CD8-positive, alpha-beta memory T cell (primary cell): Measurements from ENCODE around the gene OR1S2. TPM values are rescaled to one million over a fixed set of nuclear protein-coding genes. Genes with fewer than 3 reads are reported as not detected.

Source experiments
- CTCF ChIA-PET: fragments of 350-600 bp; sonication (Branson Sonifier 250); formaldehyde crosslinking; loops from one replicate; lab custom pipeline; 2021; ENCODE audit warnings: antibody characterized with exemption; lab: Charles Lee
- POLR2A ChIA-PET: fragments of 350-600 bp; sonication (Branson Sonifier 250); formaldehyde crosslinking; loops from one replicate; lab custom pipeline; 2021; ENCODE audit warnings: antibody characterized with exemption; lab: Charles Lee
- DNase-seq, 5 donors: peaks; one replicate each; pipeline versions ENCODE4 v3.0.0 to v3.0.0-alpha.2; 2020 to 2022; ENCODE audit warnings: mixed read lengths in 1 of 5
- H3K27ac ChIP-seq: one replicate; pipeline ENCODE4 v1.7.0; 2013; ENCODE audit warnings: low read depth, mild to moderate bottlenecking, low read length, moderate library complexity
- H3K27me3 ChIP-seq: 2 replicates; pipeline ENCODE4 v1.7.0; 2013; ENCODE audit warnings: low read length, mild to moderate bottlenecking; ENCODE audit not compliant: insufficient read depth, poor library complexity, severe bottlenecking
- H3K36me3 ChIP-seq: 2 replicates; pipeline ENCODE4 v1.7.0; 2013; ENCODE audit warnings: mild to moderate bottlenecking, low read length, moderate library complexity; ENCODE audit not compliant: insufficient read depth
- H3K4me1 ChIP-seq: 2 replicates; pipeline ENCODE4 v1.7.0; 2013; ENCODE audit warnings: mild to moderate bottlenecking, low read length, moderate library complexity; ENCODE audit not compliant: insufficient read depth
- H3K4me3 ChIP-seq: 2 replicates; pipeline ENCODE4 v1.7.0; 2013; ENCODE audit warnings: mild to moderate bottlenecking, low read length
- H3K9me3 ChIP-seq: 2 replicates; pipeline ENCODE4 v1.7.0; 2013; ENCODE audit warnings: mild to moderate bottlenecking, low read length
- H3K27ac Mint-ChIP-seq, 8 donors: one replicate each; pipeline ENCODE4 v1.8.0; 2020 to 2021; ENCODE audit warnings: mixed read lengths in 8 of 8, mild to moderate bottlenecking in 6 of 8, inconsistent platforms in 3 of 8, moderate library complexity in 3 of 8
- H3K27me3 Mint-ChIP-seq, 2 donors: one replicate each; pipeline ENCODE4 v1.8.0; 2020 to 2021; ENCODE audit warnings: mixed read lengths in 2 of 2, mild to moderate bottlenecking in 1 of 2, moderate library complexity in 1 of 2
- H3K36me3 Mint-ChIP-seq, 3 donors: one replicate each; pipeline ENCODE4 v1.8.0; 2020 to 2021; ENCODE audit warnings: mixed read lengths in 3 of 3, inconsistent platforms in 1 of 3, mild to moderate bottlenecking in 1 of 3
- H3K4me1 Mint-ChIP-seq, 3 donors: one replicate each; pipeline ENCODE4 v1.8.0; 2020 to 2021; ENCODE audit warnings: mixed read lengths in 3 of 3, inconsistent platforms in 1 of 3, mild to moderate bottlenecking in 1 of 3
- H3K4me3 Mint-ChIP-seq, 7 donors: one replicate each; pipeline ENCODE4 v1.8.0; 2020 to 2021; ENCODE audit warnings: mixed read lengths in 7 of 7, mild to moderate bottlenecking in 6 of 7, moderate library complexity in 4 of 7, inconsistent platforms in 2 of 7
- H3K9me3 Mint-ChIP-seq, 5 donors: one replicate each; pipeline ENCODE4 v1.8.0; 2020 to 2022; ENCODE audit warnings: mixed read lengths in 5 of 5, mild to moderate bottlenecking in 3 of 5, moderate library complexity in 2 of 5, inconsistent platforms in 1 of 5
- polyA plus RNA-seq: library from polyadenylated mRNA; unstranded; fragments of 300-500 nt; fragmentation: Illumina TruSeq; gene quantifications from one replicate; pipeline ENCODE4 v1.2.3, GENCODE V29; 2021
- total RNA-seq, 2 experiments: library from RNA; stranded (reverse); gene quantifications; one replicate each; pipeline ENCODE4 v1.2.3, GENCODE V29; 2021

OR1S2 gene
- total and polyA plus RNA-seq, 3 experiments from 2014 or later: not detected

- Histone ChIP-seq H3K9me3 (no peaks in the 10 kb centered on the region), H3K36me3 (no peaks in the 10 kb centered on the region), H3K4me1 (no peaks in the 10 kb centered on the region), H3K4me3 (no peak overlapping the region), H3K27me3 (no peaks in the 10 kb centered on the region), H3K27ac (no peak overlapping the region)
- POLR2A ChIA-PET: no interaction called here
- CTCF ChIA-PET: no interaction called here
- peaks cover 5 to 17% (median 10%) of the 10 kb centered on the region in 5 donors for H3K9me3 Mint-ChIP-seq
- H3K4me3 Mint-ChIP-seq: no peak overlapping the region
- H3K36me3 Mint-ChIP-seq: no peaks in the 10 kb centered on the region
- H3K27me3 Mint-ChIP-seq: no peaks in the 10 kb centered on the region
- peak overlapping the region in 1 of 8 donors; percentile 27 for H3K27ac Mint-ChIP-seq
- H3K4me1 Mint-ChIP-seq: no peaks in the 10 kb centered on the region
- no peak for DNase-seq
These were observed 10.6 kb downstream of the OR1S2 start for GRCh38 chr11:58193391-58193790.

- no peaks in the 10 kb centered on the region for H3K36me3 Mint-ChIP-seq
- DNase-seq: no peak
- no peak overlapping the region for H3K27ac Mint-ChIP-seq
- CTCF ChIA-PET: no interaction called here
- no peak overlapping the region for H3K4me3 Mint-ChIP-seq
- Histone ChIP-seq H3K4me1 (no peaks in the 10 kb centered on the region), H3K27me3 (no peaks in the 10 kb centered on the region), H3K4me3 (no peak overlapping the region), H3K36me3 (no peaks in the 10 kb centered on the region), H3K9me3 (no peaks in the 10 kb centered on the region), H3K27ac (no peak overlapping the region)
- POLR2A ChIA-PET: no interaction called here
- no peaks in the 10 kb centered on the region for H3K4me1 Mint-ChIP-seq
- H3K27me3 Mint-ChIP-seq: no peaks in the 10 kb centered on the region
- H3K9me3 Mint-ChIP-seq: peaks cover 3 to 10% (median 5%) of the 10 kb centered on the region in 5 donors
These were observed 11.7 kb downstream of the OR1S2 start for GRCh38 chr11:58192229-58192628.

- CTCF ChIA-PET: no interaction called here
- Mint-ChIP-seq H3K4me1 (no peaks in the 10 kb centered on the region), H3K9me3 (no peaks in the 10 kb centered on the region), H3K4me3 (no peak within 1 kb of the TSS), H3K36me3 (no peaks in the 10 kb centered on the region), H3K27ac (no peak within 1 kb of the TSS), H3K27me3 (peaks cover 0 to under 1% of the 10 kb centered on the region in 2 donors)
- Histone ChIP-seq H3K4me3 (no peak within 1 kb of the TSS), H3K36me3 (no peaks in the 10 kb centered on the region), H3K27me3 (no peaks in the 10 kb centered on the region), H3K27ac (no peak within 1 kb of the TSS), H3K9me3 (no peaks in the 10 kb centered on the region), H3K4me1 (no peaks in the 10 kb centered on the region)
- POLR2A ChIA-PET: no interaction called here
- no peak for DNase-seq
These were observed 15.2 kb downstream of the OR1S2 start, which contains the start of gene OR9Q2 for GRCh38 chr11:58188770-58189169. Gene OR9Q2 (plus strand): TSS chr11:58189070. CDS start chr11:58190491, 1,421 bp downstream.

GRCh38 chr11:58186938-58187337, 17.0 kb downstream of the OR1S2 start:
- Mint-ChIP-seq H3K27me3 (peaks cover 0 to 2% of the 10 kb centered on the region in 2 donors), H3K27ac (no peak overlapping the region), H3K9me3 (no peaks in the 10 kb centered on the region), H3K4me1 (no peaks in the 10 kb centered on the region), H3K36me3 (no peaks in the 10 kb centered on the region), H3K4me3 (no peak overlapping the region)
- no peak for DNase-seq
- ChIA-PET POLR2A (no interaction called here), CTCF (no interaction called here)
- H3K4me1 ChIP-seq: no peaks in the 10 kb centered on the region
- no peak overlapping the region for H3K27ac ChIP-seq
- no peak overlapping the region for H3K4me3 ChIP-seq
- H3K27me3 ChIP-seq: no peaks in the 10 kb centered on the region
- H3K9me3 ChIP-seq: no peaks in the 10 kb centered on the region
- H3K36me3 ChIP-seq: no peaks in the 10 kb centered on the region

GRCh38 chr11:58179648-58180047, 24.3 kb downstream of the OR1S2 start:
- no peak for DNase-seq
- no peaks in the 10 kb centered on the region for H3K4me1 ChIP-seq
- Mint-ChIP-seq H3K9me3 (no peaks in the 10 kb centered on the region), H3K4me3 (no peak overlapping the region), H3K27ac (no peak overlapping the region), H3K27me3 (peaks cover 10 to 46% of the 10 kb centered on the region in 2 donors), H3K4me1 (no peaks in the 10 kb centered on the region), H3K36me3 (no peaks in the 10 kb centered on the region)
- H3K27ac ChIP-seq: no peak overlapping the region
- ChIA-PET CTCF (no interaction called here), POLR2A (no interaction called here)
- no peaks in the 10 kb centered on the region for H3K27me3 ChIP-seq
- H3K9me3 ChIP-seq: no peaks in the 10 kb centered on the region
- H3K4me3 ChIP-seq: no peak overlapping the region
- no peaks in the 10 kb centered on the region for H3K36me3 ChIP-seq

GRCh38 chr11:58178444-58178843, 25.5 kb downstream of the OR1S2 start:
- DNase-seq: no peak
- Mint-ChIP-seq H3K27ac (no peak overlapping the region), H3K9me3 (no peaks in the 10 kb centered on the region), H3K36me3 (no peaks in the 10 kb centered on the region), H3K27me3 (peaks cover 8 to 50% of the 10 kb centered on the region in 2 donors), H3K4me3 (no peak overlapping the region), H3K4me1 (no peaks in the 10 kb centered on the region)
- ChIA-PET POLR2A (no interaction called here), CTCF (no interaction called here)
- Histone ChIP-seq H3K4me1 (no peaks in the 10 kb centered on the region), H3K27ac (no peak overlapping the region), H3K27me3 (no peaks in the 10 kb centered on the region), H3K4me3 (no peak overlapping the region), H3K36me3 (no peaks in the 10 kb centered on the region), H3K9me3 (no peaks in the 10 kb centered on the region)

DNA sequence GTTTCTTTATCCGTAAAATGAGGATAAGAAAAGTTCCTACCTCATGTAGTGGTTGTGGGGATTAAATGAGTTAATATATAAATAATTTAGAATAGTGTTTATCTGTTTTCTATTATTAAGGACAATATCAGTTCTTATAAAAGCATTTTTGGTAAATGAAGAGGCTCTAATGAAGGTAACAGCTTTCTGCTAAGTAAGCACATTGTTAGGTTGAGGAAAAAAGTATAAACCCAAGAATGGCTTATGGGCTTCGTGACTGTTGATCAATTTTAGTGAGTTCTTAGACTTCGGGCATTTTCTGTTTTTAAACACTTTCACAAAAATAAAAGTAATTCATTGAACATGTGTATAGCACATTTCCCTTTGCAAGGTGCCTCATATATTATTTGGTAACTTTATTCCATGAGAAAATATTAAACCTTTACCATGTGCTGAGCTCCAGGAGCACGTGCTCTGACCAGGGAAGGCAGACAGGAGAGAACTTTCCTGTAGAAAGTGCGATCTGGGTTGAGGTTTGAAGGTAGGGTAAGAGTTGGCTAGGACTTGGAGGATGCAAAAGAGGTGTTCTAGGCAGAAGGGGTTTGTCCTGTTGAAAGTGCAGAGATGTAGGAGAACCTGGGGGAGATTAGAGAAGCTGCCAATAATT, 26.4 kb downstream of the OR1S2 start:
- H3K27me3 Mint-ChIP-seq: peaks cover 8 to 50% of the 10 kb centered on the region in 2 donors

GRCh38 chr11:58165504-58166106, 38.3 kb downstream of the OR1S2 start:
- no peaks in the 10 kb centered on the region for H3K36me3 Mint-ChIP-seq
- no peaks in the 10 kb centered on the region for H3K4me1 ChIP-seq
- no peak overlapping the region for H3K27ac Mint-ChIP-seq
- CTCF ChIA-PET: no interaction called here
- H3K4me1 Mint-ChIP-seq: no peaks in the 10 kb centered on the region
- H3K27me3 ChIP-seq: peaks cover 4% of the 10 kb centered on the region
- H3K27ac ChIP-seq: no peak overlapping the region
- peaks cover 6 to 14% of the 10 kb centered on the region in 2 donors for H3K27me3 Mint-ChIP-seq
- no peak overlapping the region for H3K4me3 ChIP-seq
- no peaks in the 10 kb centered on the region for H3K9me3 ChIP-seq
- no peaks in the 10 kb centered on the region for H3K36me3 ChIP-seq
- POLR2A ChIA-PET: no interaction called here
- DNase-seq: no peak
- H3K4me3 Mint-ChIP-seq: no peak overlapping the region
- peaks cover 0 to 2% (median 0%) of the 10 kb centered on the region in 5 donors for H3K9me3 Mint-ChIP-seq

More for the DNA sequence above, 26.4 kb downstream of the OR1S2 start:
- CTCF ChIA-PET: no interaction called here
- no peak overlapping the region for H3K27ac ChIP-seq
- H3K4me1 ChIP-seq: no peaks in the 10 kb centered on the region
- H3K9me3 ChIP-seq: no peaks in the 10 kb centered on the region
- no peaks in the 10 kb centered on the region for H3K9me3 Mint-ChIP-seq
- no peak for DNase-seq
- no peaks in the 10 kb centered on the region for H3K36me3 ChIP-seq
- H3K4me3 ChIP-seq: no peak overlapping the region
- H3K4me1 Mint-ChIP-seq: no peaks in the 10 kb centered on the region
- no peak overlapping the region for H3K27ac Mint-ChIP-seq
- H3K27me3 ChIP-seq: no peaks in the 10 kb centered on the region
- no peak overlapping the region for H3K4me3 Mint-ChIP-seq
- no peaks in the 10 kb centered on the region for H3K36me3 Mint-ChIP-seq
- POLR2A ChIA-PET: no interaction called here
